AG08395 (cell line): ENCODE results near the gene ADAMTS4.

ENCODE experiments used
- DNase-seq: peaks from one replicate; pipeline ENCODE4 v3.0.0; 2012; ENCODE audit warnings: mixed read lengths, low spot score

The ADAMTS4 gene

GRCh38 chr1:161145832-161146231 is 53.0 kb downstream of the ADAMTS4 start:
- DNase-seq = no peak

- no peak for DNase-seq
These were observed 58.0 kb downstream of the ADAMTS4 start for GRCh38 chr1:161140755-161141400.

- DNase-seq = peak; percentile 60
These were observed 59.1 kb downstream of the ADAMTS4 start for GRCh38 chr1:161139766-161140165.

- no peak for DNase-seq
These were observed 60.4 kb downstream of the ADAMTS4 start for GRCh38 chr1:161138431-161138830.

GRCh38 chr1:161137881-161138280 is 61.0 kb downstream of the ADAMTS4 start:
- no peak for DNase-seq
